HepG2 (cell line): ENCODE measurements around the gene TIRAP. TPM values are rescaled to one million over a fixed set of nuclear protein-coding genes. Genes with fewer than 3 reads are reported as not detected.

ENCODE experiments used
- ATAC-seq: fragments of 200-7000 bp; cut with Tn5 transposase; 3 replicates; pipeline ENCODE4 v1.9.1; 2020; ENCODE audit warnings: mild to moderate bottlenecking, moderate library complexity
- BruUV-seq: library from RNA; stranded (reverse); fragments of 400-500 nt; replicated peaks from 2 replicates; lab custom pipeline; 2021; lab: Mats Ljungman, UMichigan
- CTCF ChIA-PET: fragments of 300-600 bp; formaldehyde crosslinking; extraction: SDS; loops from one replicate; lab custom pipeline; 2021; ENCODE audit warnings: low total read pairs, inconsistent platforms, low intra/inter-chr PET ratio; lab: Yijun Ruan, JAX
- POLR2A ChIA-PET: fragments of 350-600 bp; sonication (Branson Sonifier 250); formaldehyde crosslinking; loops from one replicate; lab custom pipeline; 2020; ENCODE audit warnings: antibody characterized with exemption, inconsistent platforms; lab: Yijun Ruan, JAX
- DNase-seq: peaks from one replicate; pipeline ENCODE4 v3.0.0-alpha.2; 2015; ENCODE audit warnings: low spot score
- FAIRE-seq: peaks from 3 replicates; lab custom pipeline; 2011; peaks lifted over from hg19 to GRCh38; lab: Jason Lieb, UNC
- H2AFZ ChIP-seq: one replicate; pipeline ENCODE4 v1.6.1; 2011; ENCODE audit warnings: low read length, inconsistent platforms
- H3K27ac ChIP-seq: fragments of 300-600 bp; 3 replicates; pipeline ENCODE4 v1.8.0; 2011; ENCODE audit warnings: mixed run types, mild to moderate bottlenecking, mixed read lengths, low read length, inconsistent platforms; ENCODE audit not compliant: insufficient read depth; ENCODE audit errors: extremely low read length
- H3K27me3 ChIP-seq, 2 experiments: fragments of 200-600 bp in 1 of 2; 2 replicates in 1 of 2; 3 replicates in 1 of 2; pipeline versions ENCODE4 v1.6.0 to v1.8.0; 2011; ENCODE audit warnings: low read length in 2 of 2, mild to moderate bottlenecking in 2 of 2, moderate library complexity in 2 of 2, inconsistent platforms in 1 of 2; ENCODE audit not compliant: insufficient read depth in 2 of 2, control insufficient read depth in 1 of 2
- H3K36me3 ChIP-seq, 2 experiments: fragments of 200-600 bp in 1 of 2; replicated peaks in 1 of 2; 2 replicates in 1 of 2; 3 replicates in 1 of 2; pipeline versions ENCODE4 v1.5.1 to v1.8.0; 2011; ENCODE audit warnings: low read length in 2 of 2, inconsistent platforms in 1 of 2; ENCODE audit not compliant: insufficient read depth in 2 of 2, control insufficient read depth in 1 of 2
- H3K4me1 ChIP-seq: 2 replicates; pipeline ENCODE4 v1.5.1; 2012; ENCODE audit warnings: low read length, inconsistent platforms; ENCODE audit not compliant: insufficient read depth
- H3K4me2 ChIP-seq: 2 replicates; pipeline ENCODE4 v1.6.0; 2011; ENCODE audit warnings: low read depth, low read length, inconsistent platforms
- H3K4me3 ChIP-seq, 3 experiments: fragments of 200-600 bp in 1 of 3; sonication (generic), shearing (Covaris generic) in 1 of 3; replicated peaks in 1 of 3; 2 replicates each; pipeline ENCODE4 v1.5.1; 2011 to 2016; ENCODE audit warnings: low read length in 3 of 3, inconsistent platforms in 2 of 3, low read depth in 2 of 3, mild to moderate bottlenecking in 2 of 3, control low read depth in 1 of 3, mixed read lengths in 1 of 3; ENCODE audit not compliant: insufficient read depth in 1 of 3
- H3K79me2 ChIP-seq: one replicate; pipeline ENCODE4 v1.6.1; 2011; ENCODE audit warnings: low read length, inconsistent platforms; ENCODE audit not compliant: insufficient read depth
- H3K9ac ChIP-seq: 2 replicates; pipeline ENCODE4 v1.6.0; 2011; ENCODE audit warnings: mild to moderate bottlenecking, low read depth, low read length, inconsistent platforms; ENCODE audit not compliant: insufficient read depth
- H3K9me3 ChIP-seq: 2 replicates; pipeline ENCODE4 v1.5.1; 2012; ENCODE audit warnings: mild to moderate bottlenecking, low read length
- H4K20me1 ChIP-seq: 2 replicates; pipeline ENCODE4 v1.6.0; 2011; ENCODE audit warnings: inconsistent platforms, mild to moderate bottlenecking, low read length, moderate library complexity; ENCODE audit not compliant: insufficient read depth
- CBX5 ChIP-seq: sonication (generic); formaldehyde crosslinking; IDR thresholded peaks from 2 replicates; pipeline ENCODE4 v1.4.0; 2020; ENCODE audit warnings: missing genetic modification reagents, borderline replicate concordance
- MIXL1 ChIP-seq: IDR thresholded peaks from 2 replicates; pipeline ENCODE4 v1.6.1; 2016
- POLR2AphosphoS2 ChIP-seq: IDR thresholded peaks from 2 replicates; pipeline ENCODE4 v1.6.1; 2011; ENCODE audit warnings: low read depth, low read length, improper control_type of control experiment
- RBM39 ChIP-seq: fragments of 200-400 bp; formaldehyde crosslinking; IDR thresholded peaks from one replicate; pipeline ENCODE4 v1.6.1; 2018; ENCODE audit warnings: antibody characterized with exemption, mild to moderate bottlenecking, low read depth, low read length; ENCODE audit not compliant: poor library complexity, severe bottlenecking
- RFX1 ChIP-seq: fragments of 450-650 bp; IDR thresholded peaks from 2 replicates; pipeline ENCODE4 v1.6.1; 2017
- SIX1 ChIP-seq: sonication (generic); formaldehyde crosslinking; IDR thresholded peaks from 2 replicates; pipeline ENCODE4 v1.4.0; 2020; ENCODE audit warnings: missing genetic modification reagents, borderline replicate concordance
- U2AF2 ChIP-seq: fragments of 200-400 bp; formaldehyde crosslinking; IDR thresholded peaks from 2 replicates; pipeline ENCODE4 v1.6.1; 2017; ENCODE audit warnings: low read depth, mild to moderate bottlenecking, low read length
- YY1 ChIP-seq: IDR thresholded peaks from 2 replicates; pipeline ENCODE4 v1.6.1; 2011; ENCODE audit warnings: low read length, low read depth, moderate library complexity, mild to moderate bottlenecking; ENCODE audit not compliant: insufficient read depth, insufficient replicate concordance
- ZBTB38 ChIP-seq: sonication (generic); formaldehyde crosslinking; IDR thresholded peaks from 2 replicates; pipeline ENCODE4 v1.5.1; 2020; ENCODE audit warnings: mild to moderate bottlenecking, missing genetic modification reagents
- ZC3H4 ChIP-seq: sonication (generic); formaldehyde crosslinking; IDR thresholded peaks from 2 replicates; pipeline ENCODE4 v1.4.0; 2020; ENCODE audit warnings: missing genetic modification reagents, borderline replicate concordance
- ZNF333 ChIP-seq: sonication (generic); formaldehyde crosslinking; IDR thresholded peaks from 2 replicates; pipeline ENCODE4 v1.4.0; 2020; ENCODE audit warnings: mild to moderate bottlenecking, missing genetic modification reagents, borderline replicate concordance
- ZNF747 ChIP-seq: sonication (generic); formaldehyde crosslinking; IDR thresholded peaks from 2 replicates; pipeline ENCODE4 v1.8.1; 2023; ENCODE audit warnings: missing genetic modification reagents, mild to moderate bottlenecking, borderline replicate concordance
- ZNF780A ChIP-seq: sonication (generic); formaldehyde crosslinking; IDR thresholded peaks from 2 replicates; pipeline ENCODE4 v1.8.0; 2022; ENCODE audit warnings: mild to moderate bottlenecking, missing genetic modification reagents, moderate library complexity
- WGBS: methylation state at CpG from one replicate; pipeline ENCODE4 v1.1.6; 2017; ENCODE audit warnings: low lambda C conversion rate; 5-methylcytosine and 5-hydroxymethylcytosine counted together
- in situ Hi-C: cut with HindIII; loops from 2 replicates; pipeline ENCODE4 v1.10.0; 2017; ENCODE audit warnings: low pct_unique_long_range_greater_than_20kb; ENCODE audit not compliant: extremely low pct_ligation_motif_present
- intact Hi-C: fragments of 100-400 bp; cut with micrococcal nuclease; formaldehyde crosslinking; loops from one replicate; pipeline ENCODE4 v1.10.0; 2022; ENCODE audit not compliant: unreplicated experiment
- polyA plus RNA-seq, 8 experiments: library from polyadenylated mRNA; depleted of rRNA in 3 of 8; stranded (reverse) in 7 of 8; unstranded in 1 of 8; fragments of >200 nt; fragmentation: Illumina TruSeq in 4 of 8; extraction: Trizol in 4 of 8; gene quantifications; 2 replicates each; pipeline versions ENCODE4 v1.2.1 to v1.2.3, GENCODE V29; 2011 to 2016; ENCODE audit warnings: low read depth in 4 of 8, missing spikeins in 1 of 8, mixed read lengths in 1 of 8; ENCODE audit not compliant: insufficient read depth in 1 of 8
- total RNA-seq, 5 experiments: library from RNA; depleted of rRNA; stranded (reverse); fragments of >200 nt; fragmentation: Illumina TruSeq; extraction: Trizol; gene quantifications; 2 replicates each; pipeline ENCODE4 v1.2.3, GENCODE V29; 2016; ENCODE audit warnings: low read depth in 1 of 5
- TF ChIP-seq, protein P1 (sequence below): sonication (generic); formaldehyde crosslinking; IDR thresholded peaks from 2 replicates; pipeline ENCODE4 v1.5.1; 2020; ENCODE audit warnings: mild to moderate bottlenecking, missing genetic modification reagents, moderate library complexity

Gene TIRAP
- total and polyA plus RNA-seq, 2 of the 13 experiments (the other 11 are each of a cell fraction or from before 2014, with no cell fraction given) = 5.4 to 5.7 TPM

DNA sequence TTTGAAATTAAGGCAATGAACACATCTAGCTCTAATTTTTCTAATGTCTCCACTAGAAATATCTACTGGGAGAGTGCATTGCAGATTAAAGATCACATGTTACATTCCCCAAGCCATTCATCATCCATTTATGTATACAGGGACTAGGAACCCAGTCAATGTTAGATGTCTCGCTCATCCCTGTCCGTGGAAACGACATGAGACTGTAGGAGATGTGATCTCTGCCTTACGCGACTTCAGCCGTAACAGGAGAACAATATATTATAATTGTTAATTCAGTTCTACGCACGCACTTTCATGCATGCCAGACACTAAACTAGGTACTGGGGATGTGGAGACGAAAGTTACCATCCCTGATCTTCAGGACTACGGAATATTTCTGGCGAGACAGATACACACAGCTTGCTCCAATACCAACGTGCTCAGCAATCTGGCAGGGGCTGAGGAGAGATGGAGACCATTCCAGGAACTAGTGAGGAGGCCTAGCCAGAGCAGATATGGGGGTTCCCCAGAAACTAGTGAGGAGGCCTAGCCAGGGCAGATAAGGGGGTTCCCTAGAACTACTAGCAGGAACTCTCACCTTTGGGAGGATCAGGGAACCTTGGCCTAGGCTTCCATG is 21.7 kb downstream of the TIRAP start:
- Histone ChIP-seq H2AFZ (peak overlapping the region; percentile 80), H4K20me1 (no peaks in the 10 kb centered on the region), H3K4me3 (peak overlapping the region; percentile 72 to 88 (median 78)), H3K36me3 (peaks cover 0 to 1% of the 10 kb centered on the region in 2 experiments; a peak in 1 of 5 replicates), H3K27ac (peak overlapping the region; percentile 86), H3K4me2 (peak overlapping the region; percentile 90), H3K4me1 (peaks cover 20% of the 10 kb centered on the region), H3K27me3 (no peaks in the 10 kb centered on the region), H3K9me3 (no peaks in the 10 kb centered on the region), H3K79me2 (no peaks in the 10 kb centered on the region), H3K9ac (peak overlapping the region; percentile 96)
- ATAC-seq (peak; percentile 20), DNase-seq (no peak), FAIRE-seq (no peak)
- TF ChIP-seq U2AF2 = no peak
- TF ChIP-seq ZNF747 (CRISPR knock-in tag) = 0 out of 2 replicates have a peak, but pooled peaks have one; percentile 1
- TF ChIP-seq ZBTB38 (CRISPR knock-in tag) = peak; percentile 36; the same call in 1 of the 2 replicates
- ChIA-PET CTCF (no interaction called here), POLR2A (interaction anchor here (0.9 to 1.8 kb wide), 13 partner anchors 10 to 380 kb away, joined by 3 to 24 read pairs (median 4); partner anchors contain the start of genes ST3GAL4 and TIRAP)
- intact Hi-C loops = loop anchor here (1.0 kb wide), 1 partner anchor 21 kb away; the partner anchor contains the start of gene TIRAP
- in situ Hi-C loops = loop anchor here (10.0 kb wide), 1 partner anchor 170 kb away; no protein-coding TSS in a partner anchor
- WGBS = 67% methylated on average over 12 of the region's 12 CpGs
- BruUV-seq = TSS peak; percentile 83

DNA sequence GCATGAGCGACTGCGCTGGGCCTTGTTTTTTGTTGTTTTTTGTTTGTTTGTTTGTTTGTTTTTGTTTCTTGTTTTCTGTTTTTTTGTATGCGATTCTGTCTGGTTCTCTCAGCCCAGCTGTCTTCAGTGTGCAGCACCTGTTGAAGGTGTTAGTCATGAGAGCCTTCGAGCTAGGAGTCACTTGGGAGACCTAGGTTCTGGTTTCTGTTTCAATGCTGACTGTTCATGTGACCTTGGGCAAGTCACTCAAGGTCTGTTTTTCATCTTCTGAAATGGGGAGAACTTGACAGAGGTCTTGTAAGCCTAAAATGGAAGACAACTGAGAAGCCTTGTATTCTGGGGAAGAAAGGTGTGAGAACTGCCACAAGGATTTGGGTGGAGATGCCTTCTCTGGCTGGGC is 22.8 kb downstream of the TIRAP start:
- 89% methylated on average over 4 of the region's 4 CpGs for WGBS
- FAIRE-seq (no peak), ATAC-seq (no peak), DNase-seq (no peak)
- BruUV-seq = no TSS peak
- Histone ChIP-seq H3K27ac (no peak overlapping the region), H3K4me1 (peaks cover 20% of the 10 kb centered on the region), H3K9me3 (no peaks in the 10 kb centered on the region), H3K9ac (no peak overlapping the region), H3K27me3 (no peaks in the 10 kb centered on the region), H3K4me3 (no peak overlapping the region), H2AFZ (no peak overlapping the region), H3K4me2 (no peak overlapping the region), H3K36me3 (peaks cover 0 to 9% of the 10 kb centered on the region in 2 experiments; a peak in 2 of 5 replicates), H4K20me1 (no peaks in the 10 kb centered on the region), H3K79me2 (no peaks in the 10 kb centered on the region)
- ChIA-PET CTCF (no interaction called here), POLR2A (interaction anchor here (0.9 kb wide), 1 partner anchor 37 kb away, joined by 3 read pairs; the partner anchor contains the start of genes FOXRED1 and SRPRA)
- in situ Hi-C loops (loop anchor here (10.0 kb wide), 1 partner anchor 169 kb away; no protein-coding TSS in a partner anchor), intact Hi-C loops (no loop called here)
- TF ChIP-seq ZNF333 = no peak
- TF ChIP-seq SIX1 = no peak
- TF ChIP-seq ZC3H4 (CRISPR knock-in tag) = no peak
- TF ChIP-seq, protein P1, sequence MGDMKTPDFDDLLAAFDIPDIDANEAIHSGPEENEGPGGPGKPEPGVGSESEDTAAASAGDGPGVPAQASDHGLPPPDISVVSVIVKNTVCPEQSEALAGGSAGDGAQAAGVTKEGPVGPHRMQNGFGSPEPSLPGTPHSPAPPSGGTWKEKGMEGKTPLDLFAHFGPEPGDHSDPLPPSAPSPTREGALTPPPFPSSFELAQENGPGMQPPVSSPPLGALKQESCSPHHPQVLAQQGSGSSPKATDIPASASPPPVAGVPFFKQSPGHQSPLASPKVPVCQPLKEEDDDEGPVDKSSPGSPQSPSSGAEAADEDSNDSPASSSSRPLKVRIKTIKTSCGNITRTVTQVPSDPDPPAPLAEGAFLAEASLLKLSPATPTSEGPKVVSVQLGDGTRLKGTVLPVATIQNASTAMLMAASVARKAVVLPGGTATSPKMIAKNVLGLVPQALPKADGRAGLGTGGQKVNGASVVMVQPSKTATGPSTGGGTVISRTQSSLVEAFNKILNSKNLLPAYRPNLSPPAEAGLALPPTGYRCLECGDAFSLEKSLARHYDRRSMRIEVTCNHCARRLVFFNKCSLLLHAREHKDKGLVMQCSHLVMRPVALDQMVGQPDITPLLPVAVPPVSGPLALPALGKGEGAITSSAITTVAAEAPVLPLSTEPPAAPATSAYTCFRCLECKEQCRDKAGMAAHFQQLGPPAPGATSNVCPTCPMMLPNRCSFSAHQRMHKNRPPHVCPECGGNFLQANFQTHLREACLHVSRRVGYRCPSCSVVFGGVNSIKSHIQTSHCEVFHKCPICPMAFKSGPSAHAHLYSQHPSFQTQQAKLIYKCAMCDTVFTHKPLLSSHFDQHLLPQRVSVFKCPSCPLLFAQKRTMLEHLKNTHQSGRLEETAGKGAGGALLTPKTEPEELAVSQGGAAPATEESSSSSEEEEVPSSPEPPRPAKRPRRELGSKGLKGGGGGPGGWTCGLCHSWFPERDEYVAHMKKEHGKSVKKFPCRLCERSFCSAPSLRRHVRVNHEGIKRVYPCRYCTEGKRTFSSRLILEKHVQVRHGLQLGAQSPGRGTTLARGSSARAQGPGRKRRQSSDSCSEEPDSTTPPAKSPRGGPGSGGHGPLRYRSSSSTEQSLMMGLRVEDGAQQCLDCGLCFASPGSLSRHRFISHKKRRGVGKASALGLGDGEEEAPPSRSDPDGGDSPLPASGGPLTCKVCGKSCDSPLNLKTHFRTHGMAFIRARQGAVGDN = no peak
- no peak for TF ChIP-seq CBX5 (CRISPR knock-in tag)
- TF ChIP-seq ZNF780A (CRISPR knock-in tag) = no peak
- TF ChIP-seq MIXL1 = no peak
- no peak for TF ChIP-seq POLR2AphosphoS2
- TF ChIP-seq RFX1 = no peak
- TF ChIP-seq YY1 = no peak
- TF ChIP-seq RBM39 = no peak
